GM19351 (cell line): ENCODE data around the gene ROBO1.
"Not testable (repeated sequence)": the region's sequence is repeated elsewhere in the genome, so short reads cannot be mapped to it uniquely, and the experiment has no call there.

Source experiments
- ATAC-seq: cut with Tn5 transposase; IDR thresholded peaks from one replicate; pipeline ENCODE4 v1.9.1; 2021; ENCODE audit warnings: mild to moderate bottlenecking, moderate library complexity; ENCODE audit not compliant: unreplicated experiment

The ROBO1 gene

GRCh38 chr3:79325833-79326383 lies 441.9 kb downstream of the ROBO1 start:
- ATAC-seq = not testable (repeated sequence)

- ATAC-seq = no peak
These were observed 450.0 kb downstream of the ROBO1 start for GRCh38 chr3:79317551-79318518.

GRCh38 chr3:79314962-79315361 lies 452.8 kb downstream of the ROBO1 start:
- no peak for ATAC-seq

- no peak for ATAC-seq
These were observed 453.3 kb downstream of the ROBO1 start for GRCh38 chr3:79314544-79314943.

- no peak for ATAC-seq
These were observed 457.8 kb downstream of the ROBO1 start for GRCh38 chr3:79310016-79310415.

- ATAC-seq = no peak
These were observed 460.7 kb downstream of the ROBO1 start for GRCh38 chr3:79306934-79307570.

- ATAC-seq = not testable (repeated sequence)
These were observed 467.7 kb downstream of the ROBO1 start for GRCh38 chr3:79299949-79300635.

GRCh38 chr3:79297245-79297960 lies 470.4 kb downstream of the ROBO1 start:
- ATAC-seq = no peak

GRCh38 chr3:79286882-79287281 lies 480.9 kb downstream of the ROBO1 start:
- no peak for ATAC-seq

GRCh38 chr3:79285871-79286270 lies 481.9 kb downstream of the ROBO1 start:
- no peak for ATAC-seq

GRCh38 chr3:79285380-79285779 lies 482.4 kb downstream of the ROBO1 start:
- ATAC-seq = no peak

GRCh38 chr3:79284781-79285180 lies 483.0 kb downstream of the ROBO1 start:
- no peak for ATAC-seq

GRCh38 chr3:79278681-79279080 lies 489.1 kb downstream of the ROBO1 start:
- no peak for ATAC-seq

- no peak for ATAC-seq
These were observed 499.4 kb downstream of the ROBO1 start for GRCh38 chr3:79268422-79268821.

GRCh38 chr3:79264892-79265291 lies 502.9 kb downstream of the ROBO1 start:
- no peak for ATAC-seq

- no peak for ATAC-seq
These were observed 504.4 kb downstream of the ROBO1 start for GRCh38 chr3:79263423-79263822.

GRCh38 chr3:79258479-79258878 lies 509.3 kb downstream of the ROBO1 start:
- ATAC-seq = no peak

GRCh38 chr3:79257791-79258190 lies 510.0 kb downstream of the ROBO1 start:
- ATAC-seq = no peak

- ATAC-seq = no peak
These were observed 512.1 kb downstream of the ROBO1 start for GRCh38 chr3:79255702-79256101.

- no peak for ATAC-seq
These were observed 512.5 kb downstream of the ROBO1 start for GRCh38 chr3:79255292-79255691.

- no peak for ATAC-seq
These were observed 514.1 kb downstream of the ROBO1 start for GRCh38 chr3:79253704-79254103.
